Measurements from ENCODE around the gene MARK1. TPM values are rescaled to one million over a fixed set of nuclear protein-coding genes. Genes with fewer than 3 reads are reported as not detected.
"Not testable (repeated sequence)": the region's sequence is repeated elsewhere in the genome, so short reads cannot be mapped to it uniquely, and the experiment has no call there.

MARK1 gene
- total and polyA plus RNA-seq, 2 of the 4 experiments (the other 2 are of a cell fraction): not detected

DNA sequence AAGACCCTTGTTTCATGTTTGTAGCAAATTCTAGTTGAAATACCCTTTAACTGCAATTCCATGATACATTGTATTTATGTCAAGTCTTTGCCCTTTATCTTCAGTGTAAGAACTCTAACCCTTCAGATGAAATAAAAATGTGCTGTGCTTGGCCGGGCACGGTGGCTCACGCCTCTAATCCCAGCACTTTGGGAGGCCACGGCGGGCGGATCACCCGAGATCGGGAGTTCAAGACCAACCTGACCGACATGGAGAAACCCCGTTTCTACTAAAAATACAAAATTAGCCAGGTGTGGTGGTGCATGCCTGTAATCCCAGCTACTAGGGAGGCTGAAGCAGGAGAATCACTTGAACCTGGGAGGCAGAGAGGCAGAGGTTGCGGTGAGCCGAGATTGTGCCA, 155.8 kb downstream of the MARK1 start:
- H3K79me1 ChIP-seq (ENCODE audit: low read depth in 1 of 2, low read length in 2 of 2); H3K4me1 ChIP-seq (ENCODE audit: control insufficient read depth, insufficient read depth, low read length); H3K27ac ChIP-seq (ENCODE audit: insufficient read depth, low read length); H3K4ac ChIP-seq (ENCODE audit: low read depth, low read length); H2AK9ac ChIP-seq (replicated peaks; ENCODE audit: low read depth, low read length, poor library complexity); H3K9me3 ChIP-seq (ENCODE audit: control insufficient read depth, insufficient read depth, low read length); H4K5ac ChIP-seq (ENCODE audit: low read depth, low read length); H2BK5ac ChIP-seq (ENCODE audit: low read depth, low read length, poor library complexity, severe bottlenecking); DNase-seq; H3K27me3 ChIP-seq (ENCODE audit: control insufficient read depth, insufficient read depth, low read length); dilution Hi-C loops (cut with HindIII; ENCODE audit: low sequenced_read_pairs, unreplicated experiment); H3K4me3 ChIP-seq (ENCODE audit: insufficient read depth, low read depth, low read length); H2AFZ ChIP-seq (replicated peaks; ENCODE audit: low read length, poor library complexity); H3K9me1 ChIP-seq (ENCODE audit: insufficient read depth, low read length); H2BK120ac ChIP-seq (ENCODE audit: low read depth, low read length); intact Hi-C loops (cut with micrococcal nuclease); ATAC-seq (ENCODE audit: low read depth); H3K23ac ChIP-seq (ENCODE audit: low read depth, low read length); in situ Hi-C loops (cut with MboI; ENCODE audit: low sequenced_read_pairs); POLR2A ChIA-PET (ENCODE audit: unreplicated experiment); H3K56ac ChIP-seq (ENCODE audit: extremely low read depth, insufficient read depth, low read length); H2AK5ac ChIP-seq (ENCODE audit: low read depth, low read length); H4K91ac ChIP-seq (ENCODE audit: insufficient read depth, low read depth, low read length); H4K8ac ChIP-seq (ENCODE audit: low read depth in 2 of 2, low read length in 2 of 2); H4K20me1 ChIP-seq (ENCODE audit: insufficient read depth, low read length); H2BK20ac ChIP-seq (ENCODE audit: low read depth, low read length); BruUV-seq (replicated peaks); H3K18ac ChIP-seq (ENCODE audit: low read depth, low read length); CTCF ChIA-PET; H2BK15ac ChIP-seq (ENCODE audit: low read depth, low read length); H3K14ac ChIP-seq (replicated peaks; ENCODE audit: low read depth, low read length); H3K4me2 ChIP-seq (ENCODE audit: low read depth, low read length); H3K9ac ChIP-seq (ENCODE audit: low read depth, low read length); H3K36me3 ChIP-seq (ENCODE audit: control insufficient read depth, insufficient read depth, low read length): not testable (repeated sequence)
- WGBS, 2 experiments (ENCODE audit: extremely low coverage in 2 of 2, insufficient read length in 1 of 2): no CpG with 5 or more reads among the region's 12 CpGs
